ENCODE measurements around the gene COG2.
"Not testable (repeated sequence)": the region's sequence is repeated elsewhere in the genome, so short reads cannot be mapped to it uniquely, and the experiment has no call there.

Gene COG2

GRCh38 chr1:230698964-230699363 lies 56.7 kb downstream of the COG2 start:
- in situ Hi-C loops (cut with MboI; ENCODE audit: low sequenced_read_pairs), result not testable (repeated sequence)

GRCh38 chr1:230699716-230700115 lies 57.4 kb downstream of the COG2 start:
- in situ Hi-C loops (cut with MboI; ENCODE audit: low sequenced_read_pairs), result no loop called here

GRCh38 chr1:230700132-230700531 lies 57.9 kb downstream of the COG2 start:
- in situ Hi-C loops (cut with MboI; ENCODE audit: low sequenced_read_pairs), result no loop called here

GRCh38 chr1:230701434-230701833 lies 59.2 kb downstream of the COG2 start:
- in situ Hi-C loops (cut with MboI; ENCODE audit: low sequenced_read_pairs), result no loop called here

GRCh38 chr1:230701895-230702768 lies 59.9 kb downstream of the COG2 start:
- in situ Hi-C loops (cut with MboI; ENCODE audit: low sequenced_read_pairs), result no loop called here

- in situ Hi-C loops (cut with MboI; ENCODE audit: low sequenced_read_pairs), result no loop called here
These were observed 60.8 kb downstream of the COG2 start for GRCh38 chr1:230702934-230703678.

GRCh38 chr1:230703679-230704385 lies 61.6 kb downstream of the COG2 start:
- in situ Hi-C loops (cut with MboI; ENCODE audit: low sequenced_read_pairs), result no loop called here

- in situ Hi-C loops (cut with MboI; ENCODE audit: low sequenced_read_pairs), result no loop called here
These were observed 62.5 kb downstream of the COG2 start for GRCh38 chr1:230704830-230705229.

- in situ Hi-C loops (cut with MboI; ENCODE audit: low sequenced_read_pairs), result no loop called here
These were observed 63.2 kb downstream of the COG2 start for GRCh38 chr1:230705289-230706019.

- in situ Hi-C loops (cut with MboI; ENCODE audit: low sequenced_read_pairs), result no loop called here
These were observed 63.9 kb downstream of the COG2 start for GRCh38 chr1:230706020-230706699.

- in situ Hi-C loops (cut with MboI; ENCODE audit: low sequenced_read_pairs), result no loop called here
These were observed 64.8 kb downstream of the COG2 start for GRCh38 chr1:230706887-230707731.

GRCh38 chr1:230707732-230708630 lies 65.7 kb downstream of the COG2 start:
- in situ Hi-C loops (cut with MboI; ENCODE audit: low sequenced_read_pairs), result no loop called here

GRCh38 chr1:230708631-230709580 lies 66.6 kb downstream of the COG2 start:
- in situ Hi-C loops (cut with MboI; ENCODE audit: low sequenced_read_pairs), result no loop called here

- in situ Hi-C loops (cut with MboI; ENCODE audit: low sequenced_read_pairs), result no loop called here
These were observed 67.6 kb downstream of the COG2 start for GRCh38 chr1:230709619-230710542.

GRCh38 chr1:230710543-230710904 lies 68.2 kb downstream of the COG2 start:
- in situ Hi-C loops (cut with MboI; ENCODE audit: low sequenced_read_pairs), result no loop called here

GRCh38 chr1:230711245-230711644 lies 69.0 kb downstream of the COG2 start:
- in situ Hi-C loops (cut with MboI; ENCODE audit: low sequenced_read_pairs), result no loop called here
